H9 (cell line): ENCODE data around the gene CSRP1. TPM values are rescaled to one million over a fixed set of nuclear protein-coding genes. Genes with fewer than 3 reads are reported as not detected.

Source experiments
- DNase-seq: peaks from one replicate; pipeline ENCODE4 v3.0.0-alpha.2; 2017
- H2AFZ ChIP-seq: one replicate; pipeline ENCODE4 v1.6.1; 2013; ENCODE audit warnings: mild to moderate bottlenecking, low read length, control low read depth, moderate library complexity
- H2AK5ac ChIP-seq: 2 replicates; pipeline ENCODE4 v1.6.1; 2013; ENCODE audit warnings: low read length, control low read depth, mixed read lengths; ENCODE audit not compliant: insufficient read length
- H2BK120ac ChIP-seq: one replicate; pipeline ENCODE4 v1.6.1; 2013; ENCODE audit warnings: low read depth, mild to moderate bottlenecking, low read length, control low read depth, inconsistent platforms; ENCODE audit not compliant: poor library complexity, severe bottlenecking
- H2BK12ac ChIP-seq: 2 replicates; pipeline ENCODE4 v1.6.1; 2013; ENCODE audit warnings: low read length, control low read depth, mixed read lengths, low read depth; ENCODE audit not compliant: insufficient read length
- H2BK15ac ChIP-seq: 2 replicates; pipeline ENCODE4 v1.6.1; 2013; ENCODE audit warnings: low read depth, low read length, control low read depth
- H2BK20ac ChIP-seq: one replicate; pipeline ENCODE4 v1.6.1; 2013; ENCODE audit warnings: low read depth, mild to moderate bottlenecking, low read length, control low read depth, inconsistent platforms; ENCODE audit not compliant: poor library complexity, severe bottlenecking
- H2BK5ac ChIP-seq: 2 replicates; pipeline ENCODE4 v1.6.1; 2013; ENCODE audit warnings: low read length, control low read depth, mixed read lengths; ENCODE audit not compliant: insufficient read length
- H3K14ac ChIP-seq: 2 replicates; pipeline ENCODE4 v1.6.1; 2013; ENCODE audit warnings: low read length, control low read depth; ENCODE audit not compliant: insufficient read depth
- H3K18ac ChIP-seq: 2 replicates; pipeline ENCODE4 v1.6.1; 2013; ENCODE audit warnings: low read depth, mild to moderate bottlenecking, mixed read lengths, low read length, control low read depth; ENCODE audit not compliant: insufficient read length
- H3K23ac ChIP-seq: 2 replicates; pipeline ENCODE4 v1.6.1; 2013; ENCODE audit warnings: low read length, control low read depth, mixed read lengths, low read depth; ENCODE audit not compliant: insufficient read length
- H3K23me2 ChIP-seq: 2 replicates; pipeline ENCODE4 v1.6.1; 2013; ENCODE audit warnings: low read depth, mild to moderate bottlenecking, mixed read lengths, low read length, control low read depth; ENCODE audit not compliant: insufficient read length, poor library complexity, severe bottlenecking
- H3K27ac ChIP-seq: 2 replicates; pipeline ENCODE4 v1.5.1; 2013; ENCODE audit warnings: low read length, control low read depth, mixed read lengths, low read depth; ENCODE audit not compliant: insufficient read length
- H3K27me3 ChIP-seq: 2 replicates; pipeline ENCODE4 v1.6.1; 2013; ENCODE audit warnings: low read length, control low read depth, inconsistent platforms; ENCODE audit not compliant: insufficient read depth
- H3K4ac ChIP-seq: 2 replicates; pipeline ENCODE4 v1.6.1; 2013; ENCODE audit warnings: low read depth, mild to moderate bottlenecking, control low read depth, inconsistent platforms, low read length, moderate library complexity
- H3K4me1 ChIP-seq: 2 replicates; pipeline ENCODE4 v1.6.1; 2013; ENCODE audit warnings: low read length, control low read depth, inconsistent platforms; ENCODE audit not compliant: insufficient read depth
- H3K4me2 ChIP-seq: 2 replicates; pipeline ENCODE4 v1.6.1; 2013; ENCODE audit warnings: low read length, control low read depth, mixed read lengths; ENCODE audit not compliant: insufficient read length, insufficient read depth
- H3K56ac ChIP-seq: 2 replicates; pipeline ENCODE4 v1.6.1; 2013; ENCODE audit warnings: low read depth, mild to moderate bottlenecking, mixed read lengths, low read length, control low read depth; ENCODE audit not compliant: insufficient read length
- H3K79me1 ChIP-seq: 2 replicates; pipeline ENCODE4 v1.6.1; 2013; ENCODE audit warnings: low read depth, mild to moderate bottlenecking, moderate library complexity, low read length, control low read depth, inconsistent platforms; ENCODE audit not compliant: insufficient read depth, poor library complexity, severe bottlenecking
- H3K79me2 ChIP-seq: 2 replicates; pipeline ENCODE4 v1.6.1; 2013; ENCODE audit warnings: low read length, control low read depth, inconsistent platforms; ENCODE audit not compliant: insufficient read depth
- H3K9ac ChIP-seq: 2 replicates; pipeline ENCODE4 v1.6.1; 2013; ENCODE audit warnings: low read length, control low read depth, mixed read lengths; ENCODE audit not compliant: insufficient read length; ENCODE audit errors: extremely low read depth
- H3K9me3 ChIP-seq: one replicate; pipeline ENCODE4 v1.6.1; 2013; ENCODE audit warnings: low read depth, low read length, inconsistent platforms; ENCODE audit not compliant: control insufficient read depth
- H3T11ph ChIP-seq: one replicate; pipeline ENCODE4 v1.6.1; 2013; ENCODE audit warnings: mild to moderate bottlenecking, low read length, control low read depth, inconsistent platforms
- H4K20me1 ChIP-seq: one replicate; pipeline ENCODE4 v1.6.1; 2013; ENCODE audit not compliant: control insufficient read depth, insufficient read length, insufficient read depth
- H4K5ac ChIP-seq: 2 replicates; pipeline ENCODE4 v1.6.1; 2013; ENCODE audit warnings: low read depth, mild to moderate bottlenecking, mixed read lengths, low read length, control low read depth; ENCODE audit not compliant: insufficient read length
- H4K8ac ChIP-seq: replicated peaks from 2 replicates; pipeline ENCODE4 v1.6.1; 2013; ENCODE audit warnings: low read length, control low read depth, mixed read lengths, low read depth; ENCODE audit not compliant: insufficient read length
- H4K91ac ChIP-seq: 2 replicates; pipeline ENCODE4 v1.6.1; 2013; ENCODE audit warnings: low read depth, mild to moderate bottlenecking, moderate library complexity, mixed read lengths, low read length, control low read depth; ENCODE audit not compliant: insufficient read length
- H3K27ac Mint-ChIP-seq, 3 experiments: 2 replicates in 2 of 3; 3 replicates in 1 of 3; pipeline ENCODE4 v1.8.0; 2020 to 2021; ENCODE audit warnings: mixed read lengths in 3 of 3, mild to moderate bottlenecking in 1 of 3, moderate library complexity in 1 of 3
- H3K27me3 Mint-ChIP-seq: 2 replicates; pipeline ENCODE4 v1.8.0; 2021; ENCODE audit warnings: low read depth, mild to moderate bottlenecking, moderate library complexity, mixed read lengths
- H3K36me3 Mint-ChIP-seq, 3 experiments: 2 replicates in 2 of 3; 3 replicates in 1 of 3; pipeline ENCODE4 v1.8.0; 2020 to 2021; ENCODE audit warnings: low read depth in 3 of 3, mixed read lengths in 3 of 3; ENCODE audit not compliant: insufficient read depth in 1 of 3
- H3K4me1 Mint-ChIP-seq, 2 experiments: 2 replicates each; pipeline ENCODE4 v1.8.0; 2020; ENCODE audit warnings: mixed read lengths in 2 of 2
- H3K4me3 Mint-ChIP-seq, 2 experiments: 2 replicates in 1 of 2; 3 replicates in 1 of 2; pipeline ENCODE4 v1.8.0; 2020 to 2021; ENCODE audit warnings: mild to moderate bottlenecking in 2 of 2, mixed read lengths in 2 of 2, moderate library complexity in 1 of 2
- H3K9me3 Mint-ChIP-seq, 2 experiments: 2 replicates in 1 of 2; 3 replicates in 1 of 2; pipeline ENCODE4 v1.8.0; 2020; ENCODE audit warnings: mild to moderate bottlenecking in 2 of 2, mixed read lengths in 2 of 2, moderate library complexity in 1 of 2
- CTCF ChIP-seq: fragments of 200-600 bp; sonication (generic); conservative IDR thresholded peaks from 3 replicates; pipeline ENCODE4 v1.8.0; 2021; ENCODE audit warnings: antibody characterized with exemption, mild to moderate bottlenecking
- WGBS: extraction: QIAGEN DNeasy Blood & Tissue Kit; methylation state at CpG from one replicate; pipeline ENCODE4 v1.1.7; 2013; ENCODE audit warnings: missing lambda C conversion rate, low lambda C conversion rate, mixed read lengths; ENCODE audit not compliant: insufficient read length; ENCODE audit errors: extremely low coverage; 5-methylcytosine and 5-hydroxymethylcytosine counted together
- total RNA-seq: library from RNA; stranded (reverse); gene quantifications from 2 replicates; pipeline ENCODE4 v1.2.1, GENCODE V29; 2021

CSRP1 gene
- total RNA-seq, 1 experiment from 2014 or later, result 0.44 TPM

DNA sequence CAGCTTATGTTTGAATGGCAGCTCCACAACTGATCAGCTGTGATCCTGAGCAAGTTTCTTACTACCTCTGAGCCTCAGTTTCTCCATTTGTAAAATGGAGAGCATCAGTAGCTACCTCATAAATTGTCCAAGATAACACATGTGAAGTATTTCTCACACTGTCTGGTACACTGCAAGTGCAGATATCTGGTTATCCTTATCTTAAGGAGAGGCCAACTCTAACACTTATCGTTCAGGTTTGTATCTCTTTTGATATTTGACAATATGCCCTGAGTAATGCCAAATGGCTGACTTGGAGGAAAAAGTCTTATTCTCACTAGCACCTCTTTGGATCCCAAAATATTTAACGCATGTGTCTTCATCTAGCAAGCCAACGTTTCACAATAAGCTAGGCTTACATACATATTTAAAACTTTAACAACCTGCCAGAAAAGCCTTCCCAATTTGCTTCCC is 2.7 kb downstream of the CSRP1 start:
- Histone ChIP-seq H2AFZ (no peak overlapping the region), H3K56ac (no peak overlapping the region), H3K79me2 (no peaks in the 10 kb centered on the region), H3T11ph (no peak overlapping the region), H3K27me3 (peaks cover 4% of the 10 kb centered on the region; the same call in 1 of the 2 replicates), H3K9ac (no peak overlapping the region), H2AK5ac (no peak overlapping the region), H3K4me1 (peaks cover 8% of the 10 kb centered on the region), H3K27ac (peak overlapping the region; percentile 34), H2BK20ac (no peak overlapping the region), H2BK120ac (no peak overlapping the region), H3K4me2 (no peak overlapping the region), H2BK5ac (no peak overlapping the region), H3K14ac (peak overlapping the region; percentile 21; the same call in 1 of the 2 replicates), H4K20me1 (no peaks in the 10 kb centered on the region), H4K91ac (no peak overlapping the region), H3K9me3 (no peaks in the 10 kb centered on the region), H4K5ac (no peak overlapping the region), H4K8ac (no peak overlapping the region), H3K23ac (no peak overlapping the region), H2BK12ac (no peak overlapping the region), H3K23me2 (peaks cover 8% of the 10 kb centered on the region), H3K79me1 (no peaks in the 10 kb centered on the region), H3K18ac (no peak overlapping the region), H2BK15ac (no peak overlapping the region), H3K4ac (no peak overlapping the region; the same call in 1 of the 2 replicates)
- WGBS, result no CpG with 5 or more reads among the region's 3 CpGs
- Mint-ChIP-seq H3K27me3 (peaks cover 2% of the 10 kb centered on the region; the same call in 1 of the 2 replicates), H3K36me3 (no peaks in the 10 kb centered on the region), H3K4me3 (no peak overlapping the region), H3K27ac (peak overlapping the region in 1 of 3 experiments; percentile 95; a peak in 1 of 7 replicates), H3K4me1 (peaks cover 41 to 53% of the 10 kb centered on the region in 2 experiments), H3K9me3 (no peaks in the 10 kb centered on the region)
- TF ChIP-seq CTCF, result no peak
- no peak for DNase-seq
